H9 (cell line): Measurements from ENCODE around the gene TNFRSF18. TPM values are rescaled to one million over a fixed set of nuclear protein-coding genes. Genes with fewer than 3 reads are reported as not detected.

ENCODE experiments used
- DNase-seq: peaks from one replicate; pipeline ENCODE4 v3.0.0-alpha.2; 2017
- H2AFZ ChIP-seq: one replicate; pipeline ENCODE4 v1.6.1; 2013; ENCODE audit warnings: mild to moderate bottlenecking, low read length, control low read depth, moderate library complexity
- H2AK5ac ChIP-seq: 2 replicates; pipeline ENCODE4 v1.6.1; 2013; ENCODE audit warnings: low read length, control low read depth, mixed read lengths; ENCODE audit not compliant: insufficient read length
- H2BK120ac ChIP-seq: one replicate; pipeline ENCODE4 v1.6.1; 2013; ENCODE audit warnings: low read depth, mild to moderate bottlenecking, low read length, control low read depth, inconsistent platforms; ENCODE audit not compliant: poor library complexity, severe bottlenecking
- H2BK12ac ChIP-seq: 2 replicates; pipeline ENCODE4 v1.6.1; 2013; ENCODE audit warnings: low read length, control low read depth, mixed read lengths, low read depth; ENCODE audit not compliant: insufficient read length
- H2BK15ac ChIP-seq: 2 replicates; pipeline ENCODE4 v1.6.1; 2013; ENCODE audit warnings: low read depth, low read length, control low read depth
- H2BK20ac ChIP-seq: one replicate; pipeline ENCODE4 v1.6.1; 2013; ENCODE audit warnings: low read depth, mild to moderate bottlenecking, low read length, control low read depth, inconsistent platforms; ENCODE audit not compliant: poor library complexity, severe bottlenecking
- H2BK5ac ChIP-seq: 2 replicates; pipeline ENCODE4 v1.6.1; 2013; ENCODE audit warnings: low read length, control low read depth, mixed read lengths; ENCODE audit not compliant: insufficient read length
- H3K14ac ChIP-seq: 2 replicates; pipeline ENCODE4 v1.6.1; 2013; ENCODE audit warnings: low read length, control low read depth; ENCODE audit not compliant: insufficient read depth
- H3K18ac ChIP-seq: 2 replicates; pipeline ENCODE4 v1.6.1; 2013; ENCODE audit warnings: low read depth, mild to moderate bottlenecking, mixed read lengths, low read length, control low read depth; ENCODE audit not compliant: insufficient read length
- H3K23ac ChIP-seq: 2 replicates; pipeline ENCODE4 v1.6.1; 2013; ENCODE audit warnings: low read length, control low read depth, mixed read lengths, low read depth; ENCODE audit not compliant: insufficient read length
- H3K23me2 ChIP-seq: 2 replicates; pipeline ENCODE4 v1.6.1; 2013; ENCODE audit warnings: low read depth, mild to moderate bottlenecking, mixed read lengths, low read length, control low read depth; ENCODE audit not compliant: insufficient read length, poor library complexity, severe bottlenecking
- H3K27ac ChIP-seq: 2 replicates; pipeline ENCODE4 v1.5.1; 2013; ENCODE audit warnings: low read length, control low read depth, mixed read lengths, low read depth; ENCODE audit not compliant: insufficient read length
- H3K27me3 ChIP-seq: 2 replicates; pipeline ENCODE4 v1.6.1; 2013; ENCODE audit warnings: low read length, control low read depth, inconsistent platforms; ENCODE audit not compliant: insufficient read depth
- H3K4ac ChIP-seq: 2 replicates; pipeline ENCODE4 v1.6.1; 2013; ENCODE audit warnings: low read depth, mild to moderate bottlenecking, control low read depth, inconsistent platforms, low read length, moderate library complexity
- H3K4me1 ChIP-seq: 2 replicates; pipeline ENCODE4 v1.6.1; 2013; ENCODE audit warnings: low read length, control low read depth, inconsistent platforms; ENCODE audit not compliant: insufficient read depth
- H3K4me2 ChIP-seq: 2 replicates; pipeline ENCODE4 v1.6.1; 2013; ENCODE audit warnings: low read length, control low read depth, mixed read lengths; ENCODE audit not compliant: insufficient read length, insufficient read depth
- H3K56ac ChIP-seq: 2 replicates; pipeline ENCODE4 v1.6.1; 2013; ENCODE audit warnings: low read depth, mild to moderate bottlenecking, mixed read lengths, low read length, control low read depth; ENCODE audit not compliant: insufficient read length
- H3K79me1 ChIP-seq: 2 replicates; pipeline ENCODE4 v1.6.1; 2013; ENCODE audit warnings: low read depth, mild to moderate bottlenecking, moderate library complexity, low read length, control low read depth, inconsistent platforms; ENCODE audit not compliant: insufficient read depth, poor library complexity, severe bottlenecking
- H3K79me2 ChIP-seq: 2 replicates; pipeline ENCODE4 v1.6.1; 2013; ENCODE audit warnings: low read length, control low read depth, inconsistent platforms; ENCODE audit not compliant: insufficient read depth
- H3K9ac ChIP-seq: 2 replicates; pipeline ENCODE4 v1.6.1; 2013; ENCODE audit warnings: low read length, control low read depth, mixed read lengths; ENCODE audit not compliant: insufficient read length; ENCODE audit errors: extremely low read depth
- H3K9me3 ChIP-seq: one replicate; pipeline ENCODE4 v1.6.1; 2013; ENCODE audit warnings: low read depth, low read length, inconsistent platforms; ENCODE audit not compliant: control insufficient read depth
- H3T11ph ChIP-seq: one replicate; pipeline ENCODE4 v1.6.1; 2013; ENCODE audit warnings: mild to moderate bottlenecking, low read length, control low read depth, inconsistent platforms
- H4K20me1 ChIP-seq: one replicate; pipeline ENCODE4 v1.6.1; 2013; ENCODE audit not compliant: control insufficient read depth, insufficient read length, insufficient read depth
- H4K5ac ChIP-seq: 2 replicates; pipeline ENCODE4 v1.6.1; 2013; ENCODE audit warnings: low read depth, mild to moderate bottlenecking, mixed read lengths, low read length, control low read depth; ENCODE audit not compliant: insufficient read length
- H4K8ac ChIP-seq: replicated peaks from 2 replicates; pipeline ENCODE4 v1.6.1; 2013; ENCODE audit warnings: low read length, control low read depth, mixed read lengths, low read depth; ENCODE audit not compliant: insufficient read length
- H4K91ac ChIP-seq: 2 replicates; pipeline ENCODE4 v1.6.1; 2013; ENCODE audit warnings: low read depth, mild to moderate bottlenecking, moderate library complexity, mixed read lengths, low read length, control low read depth; ENCODE audit not compliant: insufficient read length
- H3K27ac Mint-ChIP-seq, 3 experiments: 2 replicates in 2 of 3; 3 replicates in 1 of 3; pipeline ENCODE4 v1.8.0; 2020 to 2021; ENCODE audit warnings: mixed read lengths in 3 of 3, mild to moderate bottlenecking in 1 of 3, moderate library complexity in 1 of 3
- H3K27me3 Mint-ChIP-seq: 2 replicates; pipeline ENCODE4 v1.8.0; 2021; ENCODE audit warnings: low read depth, mild to moderate bottlenecking, moderate library complexity, mixed read lengths
- H3K36me3 Mint-ChIP-seq, 3 experiments: 2 replicates in 2 of 3; 3 replicates in 1 of 3; pipeline ENCODE4 v1.8.0; 2020 to 2021; ENCODE audit warnings: low read depth in 3 of 3, mixed read lengths in 3 of 3; ENCODE audit not compliant: insufficient read depth in 1 of 3
- H3K4me1 Mint-ChIP-seq, 2 experiments: 2 replicates each; pipeline ENCODE4 v1.8.0; 2020; ENCODE audit warnings: mixed read lengths in 2 of 2
- H3K4me3 Mint-ChIP-seq, 2 experiments: 2 replicates in 1 of 2; 3 replicates in 1 of 2; pipeline ENCODE4 v1.8.0; 2020 to 2021; ENCODE audit warnings: mild to moderate bottlenecking in 2 of 2, mixed read lengths in 2 of 2, moderate library complexity in 1 of 2
- H3K9me3 Mint-ChIP-seq, 2 experiments: 2 replicates in 1 of 2; 3 replicates in 1 of 2; pipeline ENCODE4 v1.8.0; 2020; ENCODE audit warnings: mild to moderate bottlenecking in 2 of 2, mixed read lengths in 2 of 2, moderate library complexity in 1 of 2
- WGBS: extraction: QIAGEN DNeasy Blood & Tissue Kit; methylation state at CpG from one replicate; pipeline ENCODE4 v1.1.7; 2013; ENCODE audit warnings: missing lambda C conversion rate, low lambda C conversion rate, mixed read lengths; ENCODE audit not compliant: insufficient read length; ENCODE audit errors: extremely low coverage; 5-methylcytosine and 5-hydroxymethylcytosine counted together
- total RNA-seq: library from RNA; stranded (reverse); gene quantifications from 2 replicates; pipeline ENCODE4 v1.2.1, GENCODE V29; 2021
- TF ChIP-seq, protein P1 (sequence below): fragments of 200-600 bp; sonication (generic); conservative IDR thresholded peaks from 3 replicates; pipeline ENCODE4 v1.8.0; 2021; ENCODE audit warnings: antibody characterized with exemption, mild to moderate bottlenecking

Gene TNFRSF18
- total RNA-seq, 1 experiment from 2014 or later, result 2.0 TPM

DNA sequence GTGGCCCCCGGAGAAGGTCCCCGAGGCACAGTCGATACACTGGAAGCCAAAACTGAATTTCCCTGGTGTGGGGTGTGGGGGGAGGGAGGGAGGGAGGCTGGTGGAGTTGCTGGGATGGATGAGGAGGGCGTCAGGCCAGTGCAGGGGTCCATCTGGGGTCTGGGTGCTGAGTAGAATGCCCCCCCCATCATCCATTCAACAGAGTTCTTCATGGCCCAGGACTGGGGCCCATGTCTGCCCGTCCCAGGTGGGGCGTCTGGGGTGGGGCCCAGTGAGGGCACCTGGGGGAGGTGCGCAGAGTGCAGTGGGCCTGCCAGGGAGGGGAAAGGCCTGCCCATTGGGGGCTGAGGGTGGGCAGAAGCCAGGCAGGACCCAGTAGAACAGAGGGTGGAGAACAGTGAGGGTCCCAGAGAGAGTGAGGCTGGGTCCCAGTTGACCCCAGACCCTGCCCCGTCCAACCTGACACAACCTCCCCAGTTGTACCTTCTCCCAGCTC lies 1.9 kb downstream of the TNFRSF18 start:
- no peak overlapping the region for H2BK20ac ChIP-seq
- H4K20me1 ChIP-seq, result no peaks in the 10 kb centered on the region
- H3K23ac ChIP-seq, result no peak overlapping the region
- H3K27ac ChIP-seq, result no peak overlapping the region
- peaks cover 3% of the 10 kb centered on the region for H3K23me2 ChIP-seq
- no peaks in the 10 kb centered on the region for H3K4me1 ChIP-seq
- H3K79me2 ChIP-seq, result no peaks in the 10 kb centered on the region
- TF ChIP-seq, protein P1, sequence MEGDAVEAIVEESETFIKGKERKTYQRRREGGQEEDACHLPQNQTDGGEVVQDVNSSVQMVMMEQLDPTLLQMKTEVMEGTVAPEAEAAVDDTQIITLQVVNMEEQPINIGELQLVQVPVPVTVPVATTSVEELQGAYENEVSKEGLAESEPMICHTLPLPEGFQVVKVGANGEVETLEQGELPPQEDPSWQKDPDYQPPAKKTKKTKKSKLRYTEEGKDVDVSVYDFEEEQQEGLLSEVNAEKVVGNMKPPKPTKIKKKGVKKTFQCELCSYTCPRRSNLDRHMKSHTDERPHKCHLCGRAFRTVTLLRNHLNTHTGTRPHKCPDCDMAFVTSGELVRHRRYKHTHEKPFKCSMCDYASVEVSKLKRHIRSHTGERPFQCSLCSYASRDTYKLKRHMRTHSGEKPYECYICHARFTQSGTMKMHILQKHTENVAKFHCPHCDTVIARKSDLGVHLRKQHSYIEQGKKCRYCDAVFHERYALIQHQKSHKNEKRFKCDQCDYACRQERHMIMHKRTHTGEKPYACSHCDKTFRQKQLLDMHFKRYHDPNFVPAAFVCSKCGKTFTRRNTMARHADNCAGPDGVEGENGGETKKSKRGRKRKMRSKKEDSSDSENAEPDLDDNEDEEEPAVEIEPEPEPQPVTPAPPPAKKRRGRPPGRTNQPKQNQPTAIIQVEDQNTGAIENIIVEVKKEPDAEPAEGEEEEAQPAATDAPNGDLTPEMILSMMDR, result no peak
- no peaks in the 10 kb centered on the region for H3K9me3 ChIP-seq
- no peak overlapping the region for H4K8ac ChIP-seq
- no peaks in the 10 kb centered on the region for H3K9me3 Mint-ChIP-seq
- H3K36me3 Mint-ChIP-seq, result no peaks in the 10 kb centered on the region
- peaks cover 4 to 10% of the 10 kb centered on the region in 2 experiments for H3K4me1 Mint-ChIP-seq
- no peak overlapping the region for H2AFZ ChIP-seq
- H4K5ac ChIP-seq, result no peak overlapping the region
- no peak overlapping the region for H3K9ac ChIP-seq
- no peak overlapping the region for H2BK12ac ChIP-seq
- no peak overlapping the region for H2AK5ac ChIP-seq
- H3K27me3 ChIP-seq, result no peaks in the 10 kb centered on the region; the same call in 1 of the 2 replicates
- WGBS, result no CpG with 5 or more reads among the region's 8 CpGs
- no peak overlapping the region for H3K27ac Mint-ChIP-seq
- no peak overlapping the region for H3T11ph ChIP-seq
- H3K56ac ChIP-seq, result no peak overlapping the region
- H2BK5ac ChIP-seq, result no peak overlapping the region
- H2BK15ac ChIP-seq, result no peak overlapping the region
- no peak overlapping the region for H4K91ac ChIP-seq
- H3K27me3 Mint-ChIP-seq, result peaks cover 25% of the 10 kb centered on the region
- H3K18ac ChIP-seq, result no peak overlapping the region
- H3K14ac ChIP-seq, result no peak overlapping the region
- H3K4me3 Mint-ChIP-seq, result no peak overlapping the region
- no peak overlapping the region for H2BK120ac ChIP-seq
- no peak overlapping the region for H3K4me2 ChIP-seq
- H3K4ac ChIP-seq, result no peak overlapping the region
- no peaks in the 10 kb centered on the region for H3K79me1 ChIP-seq
- no peak for DNase-seq
